Left ventricle myocardium inferior (tissue), 1 donor: ENCODE results near the gene NEURL2. TPM values are rescaled to one million over a fixed set of nuclear protein-coding genes. Genes with fewer than 3 reads are reported as not detected.
"Not testable (repeated sequence)": the region's sequence is repeated elsewhere in the genome, so short reads cannot be mapped to it uniquely, and the experiment has no call there.

Source experiments
- DNase-seq: peaks from one replicate; pipeline ENCODE4 v3.0.0-alpha.2; 2020
- H3K27ac ChIP-seq: fragments of 200-600 bp; replicated peaks from 2 replicates; pipeline ENCODE4 v1.8.0; 2021
- H3K27me3 ChIP-seq: fragments of 200-600 bp; 2 replicates; pipeline ENCODE4 v1.8.0; 2021; ENCODE audit warnings: low read depth
- H3K36me3 ChIP-seq: fragments of 200-600 bp; 2 replicates; pipeline ENCODE4 v1.8.0; 2021
- H3K4me1 ChIP-seq: fragments of 200-600 bp; 2 replicates; pipeline ENCODE4 v1.8.0; 2021
- H3K4me3 ChIP-seq: fragments of 200-600 bp; 2 replicates; pipeline ENCODE4 v1.8.0; 2021; ENCODE audit warnings: mild to moderate bottlenecking, moderate library complexity
- H3K9me3 ChIP-seq: fragments of 200-600 bp; replicated peaks from 2 replicates; pipeline ENCODE4 v1.8.0; 2021
- intact Hi-C: fragments of 100-400 bp; cut with micrococcal nuclease; formaldehyde crosslinking; loops from one replicate; pipeline ENCODE4 v1.11.0; 2022
- total RNA-seq: library from RNA; stranded (reverse); fragmentation: NEBNext Ultra II Directional; extraction: Animal tissue kit (Norgen Biotek cat#: 25700); gene quantifications from one replicate; pipeline ENCODE4 v1.2.1, GENCODE V29; 2021
- TF ChIP-seq, protein P1 (sequence below): fragments of 200-600 bp; IDR thresholded peaks from 2 replicates; pipeline ENCODE4 v1.8.0; 2021; ENCODE audit warnings: antibody characterized with exemption, mild to moderate bottlenecking, borderline replicate concordance
- donor health status: DM: no; HTN: yes; CAD: no; lungs with severe emphysema.

Gene NEURL2
- total RNA-seq, 1 donor from 2014 or later = 7.6 TPM

DNA sequence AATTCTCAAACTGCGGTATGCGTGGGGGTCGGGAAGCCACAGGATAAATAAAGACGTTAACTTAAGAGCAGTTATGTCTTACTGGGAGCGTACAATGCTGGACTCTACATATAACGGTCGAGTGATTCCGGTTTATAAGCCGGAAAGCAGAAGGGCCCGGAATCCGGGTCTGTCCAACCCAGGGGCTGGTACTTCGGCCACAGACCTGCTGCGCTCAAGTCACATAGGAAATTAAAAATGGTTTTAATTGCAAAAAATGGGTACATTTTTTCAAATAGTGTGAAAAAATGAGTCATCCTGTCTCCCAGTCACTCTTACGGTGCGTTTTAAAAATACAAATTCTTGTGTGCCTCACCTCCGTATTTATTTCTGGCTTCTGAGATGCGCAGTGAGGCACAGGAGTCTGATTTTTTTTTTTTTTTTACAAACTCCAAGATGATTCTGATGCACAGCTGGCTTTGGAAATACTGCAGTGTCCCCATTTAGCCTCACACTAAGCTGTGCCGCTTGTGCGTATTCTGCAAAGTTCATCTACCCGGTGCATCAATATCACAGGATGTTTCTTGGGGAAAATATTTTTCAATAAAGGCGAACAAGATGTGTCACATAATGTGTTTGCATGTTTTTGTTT is 44.5 kb upstream of the NEURL2 start:
- no peaks in the 10 kb centered on the region for H3K27me3 ChIP-seq
- no peak for DNase-seq
- intact Hi-C loops = no loop called here
- H3K9me3 ChIP-seq = no peaks in the 10 kb centered on the region
- peak overlapping the region; percentile 100 for H3K27ac ChIP-seq
- TF ChIP-seq, protein P1, sequence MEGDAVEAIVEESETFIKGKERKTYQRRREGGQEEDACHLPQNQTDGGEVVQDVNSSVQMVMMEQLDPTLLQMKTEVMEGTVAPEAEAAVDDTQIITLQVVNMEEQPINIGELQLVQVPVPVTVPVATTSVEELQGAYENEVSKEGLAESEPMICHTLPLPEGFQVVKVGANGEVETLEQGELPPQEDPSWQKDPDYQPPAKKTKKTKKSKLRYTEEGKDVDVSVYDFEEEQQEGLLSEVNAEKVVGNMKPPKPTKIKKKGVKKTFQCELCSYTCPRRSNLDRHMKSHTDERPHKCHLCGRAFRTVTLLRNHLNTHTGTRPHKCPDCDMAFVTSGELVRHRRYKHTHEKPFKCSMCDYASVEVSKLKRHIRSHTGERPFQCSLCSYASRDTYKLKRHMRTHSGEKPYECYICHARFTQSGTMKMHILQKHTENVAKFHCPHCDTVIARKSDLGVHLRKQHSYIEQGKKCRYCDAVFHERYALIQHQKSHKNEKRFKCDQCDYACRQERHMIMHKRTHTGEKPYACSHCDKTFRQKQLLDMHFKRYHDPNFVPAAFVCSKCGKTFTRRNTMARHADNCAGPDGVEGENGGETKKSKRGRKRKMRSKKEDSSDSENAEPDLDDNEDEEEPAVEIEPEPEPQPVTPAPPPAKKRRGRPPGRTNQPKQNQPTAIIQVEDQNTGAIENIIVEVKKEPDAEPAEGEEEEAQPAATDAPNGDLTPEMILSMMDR = no peak
- peaks cover 36% of the 10 kb centered on the region for H3K36me3 ChIP-seq
- H3K4me3 ChIP-seq = peak overlapping the region; percentile 100
- H3K4me1 ChIP-seq = peaks cover 41% of the 10 kb centered on the region

- peaks cover 28% of the 10 kb centered on the region for H3K36me3 ChIP-seq
- peak; percentile 98 for DNase-seq
- no peaks in the 10 kb centered on the region for H3K9me3 ChIP-seq
- TF ChIP-seq, protein P1 = no peak
- H3K4me1 ChIP-seq = peaks cover 41% of the 10 kb centered on the region
- intact Hi-C loops = loop anchor here (5.0 kb wide), 1 partner anchor 42 kb away; the partner anchor contains the start of genes CTSA and NEURL2
- H3K27me3 ChIP-seq = no peaks in the 10 kb centered on the region
- H3K27ac ChIP-seq = peak within 1 kb of the TSS; percentile 100
- peak within 1 kb of the TSS; percentile 100 for H3K4me3 ChIP-seq
These were observed 43.8 kb upstream of the NEURL2 start, which contains the start of gene PCIF1 for GRCh38 chr20:45934586-45935415. Gene PCIF1 (plus strand): TSS chr20:45934683. CDS start chr20:45939000, 4,317 bp downstream.

- Histone ChIP-seq H3K36me3 (peaks cover 22% of the 10 kb centered on the region), H3K4me1 (peaks cover 41% of the 10 kb centered on the region), H3K27me3 (no peaks in the 10 kb centered on the region), H3K9me3 (no peaks in the 10 kb centered on the region), H3K4me3 (peak overlapping the region; percentile 100), H3K27ac (peak overlapping the region; percentile 100)
- TF ChIP-seq, protein P1 = no peak
- intact Hi-C loops = loop anchor here (5.0 kb wide), 1 partner anchor 42 kb away; the partner anchor contains the start of genes CTSA and NEURL2
- peak; percentile 70 for DNase-seq
These were observed 43.1 kb upstream of the NEURL2 start for GRCh38 chr20:45934046-45934585.

GRCh38 chr20:45933266-45934045 is 42.4 kb upstream of the NEURL2 start:
- Histone ChIP-seq H3K4me1 (peaks cover 41% of the 10 kb centered on the region), H3K9me3 (no peaks in the 10 kb centered on the region), H3K27ac (peak overlapping the region; percentile 100), H3K27me3 (no peaks in the 10 kb centered on the region), H3K4me3 (peak overlapping the region; percentile 100), H3K36me3 (peaks cover 15% of the 10 kb centered on the region)
- DNase-seq = peak; percentile 73
- TF ChIP-seq, protein P1 = peak; percentile 59
- intact Hi-C loops = loop anchor here (5.0 kb wide), 1 partner anchor 41 kb away; the partner anchor contains the start of genes CTSA and NEURL2

DNA sequence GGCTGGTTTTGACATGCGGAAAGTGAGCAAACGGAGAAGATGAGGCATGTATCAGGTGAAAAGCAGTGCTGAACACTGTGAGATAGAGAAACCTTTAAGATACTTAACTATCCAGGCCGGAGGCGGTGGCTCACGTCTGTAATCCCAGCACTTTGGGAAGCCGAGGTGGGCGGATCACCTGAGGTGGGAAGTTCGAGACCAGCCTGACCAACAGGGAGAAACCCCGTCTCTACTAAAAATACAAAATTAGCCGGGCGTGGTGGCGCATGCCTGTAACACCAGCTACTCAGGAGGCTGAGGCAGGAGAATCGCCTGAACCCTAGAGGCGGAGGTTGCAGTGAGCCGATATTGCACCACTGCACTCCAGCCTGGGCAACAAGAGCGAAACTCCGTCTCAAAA is 40.7 kb upstream of the NEURL2 start:
- peaks cover 34% of the 10 kb centered on the region for H3K4me1 ChIP-seq
- intact Hi-C loops = loop anchor here (5.0 kb wide), 1 partner anchor 39 kb away; the partner anchor contains the start of genes CTSA and NEURL2
- H3K4me3 ChIP-seq, H3K27me3 ChIP-seq, DNase-seq, H3K9me3 ChIP-seq, H3K36me3 ChIP-seq, H3K27ac ChIP-seq: not testable (repeated sequence)
